Heart left ventricle (tissue), 16 donors: Measurements from ENCODE around the gene PRPF19. TPM values are rescaled to one million over a fixed set of nuclear protein-coding genes. Genes with fewer than 3 reads are reported as not detected.

Experiments used
- ATAC-seq, 4 donors: fragments of 200-7000 bp; cut with Tn5 transposase; one replicate each; pipeline ENCODE4 v1.9.1; 2020 to 2022; ENCODE audit warnings: moderate library complexity in 4 of 4, mild to moderate bottlenecking in 3 of 4, moderate number of reproducible peaks in 1 of 4
- DNase-seq, 5 donors: peaks; one replicate each; pipeline ENCODE4 v3.0.0-alpha.2; 2020
- H3K27ac ChIP-seq, 12 donors: fragments of 200-600 bp; sonication (generic) in 4 of 12; one replicate each; pipeline versions ENCODE4 v1.5.0 to v1.8.0; 2016 to 2022; ENCODE audit warnings: mild to moderate bottlenecking in 2 of 12
- H3K27me3 ChIP-seq, 9 donors: fragments of 200-600 bp; sonication (generic) in 2 of 9; one replicate each; pipeline versions ENCODE4 v1.5.1 to v1.8.0; 2016 to 2022; ENCODE audit warnings: mild to moderate bottlenecking in 3 of 9
- H3K36me3 ChIP-seq, 9 donors: fragments of 200-600 bp; sonication (generic) in 2 of 9; one replicate each; pipeline versions ENCODE4 v1.5.0 to v1.8.0; 2018 to 2022; ENCODE audit warnings: mild to moderate bottlenecking in 2 of 9
- H3K4me1 ChIP-seq, 12 donors: fragments of 200-600 bp; sonication (generic) in 4 of 12; one replicate each; pipeline versions ENCODE4 v1.5.0 to v1.8.0; 2016 to 2022; ENCODE audit warnings: mild to moderate bottlenecking in 3 of 12
- H3K4me3 ChIP-seq, 12 donors: fragments of 200-600 bp; sonication (generic) in 4 of 12; one replicate each; pipeline versions ENCODE4 v1.5.0 to v1.8.0; 2017 to 2022; ENCODE audit warnings: mild to moderate bottlenecking in 9 of 12, moderate library complexity in 4 of 12
- H3K9me3 ChIP-seq, 12 donors: fragments of 200-600 bp; sonication (generic) in 4 of 12; one replicate each; pipeline versions ENCODE4 v1.5.0 to v1.8.0; 2016 to 2022; ENCODE audit warnings: mild to moderate bottlenecking in 1 of 12
- POLR2A ChIP-seq, 2 donors: fragments of 450-650 bp; IDR thresholded peaks; one replicate each; pipeline ENCODE4 v1.6.1; 2017; ENCODE audit warnings: antibody characterized with exemption in 2 of 2, mild to moderate bottlenecking in 2 of 2, moderate library complexity in 2 of 2
- WGBS, 4 donors: extraction: QIAGEN DNeasy Blood & Tissue Kit in 2 of 4; methylation state at CpG; one replicate each; pipeline versions ENCODE4 v1.1.5 to v1.1.7; 2013 to 2018; 5-methylcytosine and 5-hydroxymethylcytosine counted together
- intact Hi-C, 10 donors: fragments of 100-400 bp; cut with DNase I; formaldehyde crosslinking; loops; one replicate each; pipeline versions ENCODE4 v1.11.1 to v1.14.2; 2022
- polyA plus RNA-seq, 2 donors: library from polyadenylated mRNA; stranded (reverse); fragments of 200-250 nt; gene quantifications; one replicate each; pipeline ENCODE4 v1.2.3, GENCODE V29; 2013
- total RNA-seq, 9 donors: library from RNA; depleted of rRNA in 2 of 9; stranded (reverse); fragments of >200 nt in 2 of 9; fragmentation: NEBNext Ultra II Directional in 3 of 9; extraction: Animal tissue kit (Norgen Biotek cat#: 25700) in 3 of 9; gene quantifications; one replicate each; pipeline versions ENCODE4 v1.1.0 to v1.2.4, GENCODE V29; 2016 to 2023
- TF ChIP-seq, protein P1 (sequence below), 12 donors: fragments of 200-600 bp; sonication (generic) in 4 of 12; IDR thresholded peaks; one replicate each; pipeline versions ENCODE4 v1.5.0 to v1.8.0; 2018 to 2022; ENCODE audit warnings: antibody characterized with exemption in 12 of 12, mild to moderate bottlenecking in 5 of 12
- donor health status: ischemic (EF 13 %, LVEDD 7.1; RV severe dilation, severe dysfunction).
- donor health status: healthy with polysubstance abuse.
- donor health status: DM: no; HTN: yes; CAD: no.
- donor health status: DM: no; HTN: no; CAD: no.
- donor health status: ischemic (EF 25% LVEDD 6.9; RV normal size, moderate dysfunction).
- donor health status: ischemic (EF 25% LVEDD 5.7; RV mildly dilated, moderate dysfunction).
- donor health status: healthy.
- donor health status: DM: yes; HTN: yes; CAD: no.
- donor health status: ischemic (EF 35%, LVEDD 5.7; RV mildly dilated, moderate dysfunction).
- donor health status: nonischemic (EF 11% LVEDD 7.7; RV severe dilation, severe dysfunction).
- donor health status: DM: yes; HTN: yes; CAD: no.
- donor health status: PGD.
- donor health status: ischemic (EF 29% LVEDD 5.4; RV normal size, mild dysfunction).
- donor health status: nonischemic (EF 23%, LVEDD 6.1; RV moderate dilation, normal function).

The PRPF19 gene
- total and polyA plus RNA-seq, 11 donors, result 30.8 to 72.0 (median 40.8) TPM

DNA sequence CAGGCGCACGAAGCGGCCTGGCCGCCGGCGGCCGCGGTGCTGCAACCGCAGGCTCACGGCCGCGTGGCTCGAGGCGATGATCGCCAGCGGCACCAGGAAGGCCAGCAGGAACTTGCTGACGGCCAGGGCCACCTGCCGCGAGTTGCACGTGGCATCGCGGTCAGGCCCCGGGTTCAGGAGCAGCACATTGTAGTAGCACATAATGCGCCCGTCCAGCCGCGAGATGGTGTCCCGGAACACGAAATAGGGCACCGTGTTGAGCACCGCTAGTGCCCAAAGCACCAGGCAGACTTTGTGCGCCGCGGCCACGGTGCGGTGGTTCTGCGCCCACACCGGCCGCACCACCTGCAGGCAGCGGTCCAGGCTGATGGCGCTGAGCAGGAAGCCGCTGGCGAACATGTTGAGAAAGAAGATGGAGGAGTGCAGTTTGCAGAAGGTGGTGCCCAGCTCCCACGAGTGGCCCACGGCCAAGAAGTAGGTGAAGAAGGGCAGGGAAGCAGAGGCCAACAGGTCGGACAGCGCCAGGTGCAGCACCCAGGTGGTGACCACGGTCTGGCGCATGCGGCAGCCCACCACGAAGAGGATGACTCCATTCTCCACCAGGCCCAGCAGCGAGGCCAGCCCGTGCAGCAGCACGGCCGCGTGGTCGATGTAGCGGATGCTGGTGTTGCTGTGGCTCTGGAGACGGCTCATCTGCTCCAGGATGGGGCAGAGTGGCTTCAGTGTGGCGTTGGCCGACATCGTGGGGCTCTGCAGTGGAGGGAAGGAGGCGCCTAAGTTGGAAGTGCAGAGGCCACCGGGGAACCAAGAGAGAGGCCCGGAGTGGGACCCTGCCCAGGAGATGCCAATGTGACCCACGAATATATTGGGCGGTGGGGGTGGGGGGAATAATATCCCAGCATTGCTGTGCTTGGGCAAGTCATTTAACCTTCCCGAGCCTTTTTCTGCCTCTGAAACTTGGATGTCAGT lies 53.1 kb downstream of the PRPF19 start:
- WGBS, 4 donors, result 79 to 91% (median 85%) methylated on average over 52 to 68 of the region's 68 CpGs
- H3K27ac ChIP-seq, result no peak overlapping the region
- TF ChIP-seq, protein P1, sequence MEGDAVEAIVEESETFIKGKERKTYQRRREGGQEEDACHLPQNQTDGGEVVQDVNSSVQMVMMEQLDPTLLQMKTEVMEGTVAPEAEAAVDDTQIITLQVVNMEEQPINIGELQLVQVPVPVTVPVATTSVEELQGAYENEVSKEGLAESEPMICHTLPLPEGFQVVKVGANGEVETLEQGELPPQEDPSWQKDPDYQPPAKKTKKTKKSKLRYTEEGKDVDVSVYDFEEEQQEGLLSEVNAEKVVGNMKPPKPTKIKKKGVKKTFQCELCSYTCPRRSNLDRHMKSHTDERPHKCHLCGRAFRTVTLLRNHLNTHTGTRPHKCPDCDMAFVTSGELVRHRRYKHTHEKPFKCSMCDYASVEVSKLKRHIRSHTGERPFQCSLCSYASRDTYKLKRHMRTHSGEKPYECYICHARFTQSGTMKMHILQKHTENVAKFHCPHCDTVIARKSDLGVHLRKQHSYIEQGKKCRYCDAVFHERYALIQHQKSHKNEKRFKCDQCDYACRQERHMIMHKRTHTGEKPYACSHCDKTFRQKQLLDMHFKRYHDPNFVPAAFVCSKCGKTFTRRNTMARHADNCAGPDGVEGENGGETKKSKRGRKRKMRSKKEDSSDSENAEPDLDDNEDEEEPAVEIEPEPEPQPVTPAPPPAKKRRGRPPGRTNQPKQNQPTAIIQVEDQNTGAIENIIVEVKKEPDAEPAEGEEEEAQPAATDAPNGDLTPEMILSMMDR (IDR thresholded peaks at IDR 0.05), result no peak
- H3K27me3 ChIP-seq, result no peaks in the 10 kb centered on the region
- intact Hi-C loops, result no loop called here
- DNase-seq (peak in 1 of 5 donors; percentile 18), ATAC-seq (no peak)
- H3K4me1 ChIP-seq, result no peaks in the 10 kb centered on the region
- peaks cover 0 to 47% (median 39%) of the 10 kb centered on the region in 9 donors for H3K36me3 ChIP-seq
- H3K9me3 ChIP-seq, result no peaks in the 10 kb centered on the region
- H3K4me3 ChIP-seq, result peak overlapping the region in 2 of 12 donors; percentile 21 to 40

DNA sequence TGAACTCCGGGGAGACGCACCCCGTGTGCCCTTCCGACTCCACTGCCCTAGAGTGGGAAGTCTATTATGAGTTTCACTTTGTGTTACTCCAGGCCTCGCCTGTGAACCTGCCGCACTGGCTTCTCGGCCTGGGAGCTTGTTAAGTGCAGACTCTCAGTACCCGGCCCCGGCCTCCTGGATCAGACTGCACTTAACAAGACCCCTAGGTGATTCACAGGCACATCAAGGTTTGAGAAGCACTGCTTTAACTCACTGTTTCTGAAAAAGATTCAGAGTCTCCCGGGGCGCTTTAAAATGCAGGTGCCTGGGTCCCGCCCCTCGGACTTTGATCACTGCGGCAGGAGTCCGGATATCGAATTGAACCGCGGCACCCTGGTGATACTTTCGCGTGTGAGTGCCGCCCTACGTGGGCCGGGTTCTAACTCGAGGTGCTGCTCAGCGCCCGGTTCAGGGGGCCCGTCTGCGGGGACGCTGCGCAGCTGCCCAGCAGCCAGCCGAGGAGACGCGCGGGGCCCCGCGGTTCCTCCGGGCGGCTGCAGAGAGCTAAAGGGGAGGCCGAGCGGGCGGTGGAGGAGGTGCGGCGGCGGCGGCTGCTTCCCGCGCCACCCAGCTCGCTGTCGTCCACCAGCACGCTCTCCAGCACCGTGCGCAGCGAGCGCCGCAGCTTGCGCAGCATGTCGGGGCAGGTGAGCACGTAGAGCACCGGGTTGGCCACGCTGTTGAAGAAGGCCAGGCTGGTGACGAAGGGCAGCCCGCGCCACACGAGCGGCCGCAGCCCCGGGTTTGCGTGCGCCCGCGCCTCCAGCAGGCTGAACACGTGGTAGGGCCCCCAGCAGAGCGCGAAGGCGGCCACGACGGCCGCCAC lies 54.0 kb downstream of the PRPF19 start:
- no peaks in the 10 kb centered on the region for H3K27me3 ChIP-seq
- DNase-seq (no peak), ATAC-seq (no peak)
- no peaks in the 10 kb centered on the region for H3K9me3 ChIP-seq
- H3K27ac ChIP-seq, result no peak overlapping the region
- H3K36me3 ChIP-seq, result peaks cover 0 to 54% (median 47%) of the 10 kb centered on the region in 9 donors
- intact Hi-C loops, result no loop called here
- H3K4me3 ChIP-seq, result no peak overlapping the region
- no peak for TF ChIP-seq POLR2A (IDR thresholded peaks at IDR 0.05)
- TF ChIP-seq, protein P1 (IDR thresholded peaks at IDR 0.05), result no peak
- WGBS, 4 donors, result 48 to 74% (median 67%) methylated on average over 35 to 78 of the region's 78 CpGs
- no peaks in the 10 kb centered on the region for H3K4me1 ChIP-seq

- peaks cover 0 to 57% (median 49%) of the 10 kb centered on the region in 9 donors for H3K36me3 ChIP-seq
- 89 to 92% (median 90%) methylated on average over 16 to 17 of the region's 17 CpGs for WGBS, 4 donors
- DNase-seq (no peak), ATAC-seq (no peak)
- H3K4me3 ChIP-seq, result no peak overlapping the region
- H3K9me3 ChIP-seq, result no peaks in the 10 kb centered on the region
- no peaks in the 10 kb centered on the region for H3K4me1 ChIP-seq
- no peak for TF ChIP-seq POLR2A (IDR thresholded peaks at IDR 0.05)
- H3K27me3 ChIP-seq, result no peaks in the 10 kb centered on the region
- no peak overlapping the region for H3K27ac ChIP-seq
- intact Hi-C loops, result no loop called here
Observed at GRCh38 chr11:60851327-60852104, 54.9 kb downstream of the PRPF19 start.
